ENCODE data around the gene NPAS1.

- TF ChIP-seq HDGF (IDR thresholded peaks at IDR 0.05; ENCODE audit: borderline replicate concordance) (no peak), NFRKB (IDR thresholded peaks at IDR 0.05) (no peak)
Observed at GRCh38 chr19:47057328-47057727, 37.7 kb downstream of the NPAS1 start.
